GM12865 (cell line): ENCODE data around the gene PALLD.

Source experiments
- DNase-seq: peaks from one replicate; pipeline ENCODE4 v3.0.0; 2010; ENCODE audit warnings: low read depth
- H3K4me3 ChIP-seq: 2 replicates; pipeline ENCODE4 v1.5.1; 2011; ENCODE audit warnings: mild to moderate bottlenecking, low read depth, low read length, control low read depth
- TF ChIP-seq, protein P1 (sequence below): IDR thresholded peaks from 2 replicates; pipeline ENCODE4 v1.5.1; 2011; ENCODE audit warnings: low read length, control low read depth, low read depth, inconsistent platforms; ENCODE audit not compliant: insufficient read depth; ENCODE audit errors: missing control alignments

The PALLD gene

GRCh38 chr4:168656055-168656660 lies 159.3 kb downstream of the PALLD start:
- TF ChIP-seq, protein P1, sequence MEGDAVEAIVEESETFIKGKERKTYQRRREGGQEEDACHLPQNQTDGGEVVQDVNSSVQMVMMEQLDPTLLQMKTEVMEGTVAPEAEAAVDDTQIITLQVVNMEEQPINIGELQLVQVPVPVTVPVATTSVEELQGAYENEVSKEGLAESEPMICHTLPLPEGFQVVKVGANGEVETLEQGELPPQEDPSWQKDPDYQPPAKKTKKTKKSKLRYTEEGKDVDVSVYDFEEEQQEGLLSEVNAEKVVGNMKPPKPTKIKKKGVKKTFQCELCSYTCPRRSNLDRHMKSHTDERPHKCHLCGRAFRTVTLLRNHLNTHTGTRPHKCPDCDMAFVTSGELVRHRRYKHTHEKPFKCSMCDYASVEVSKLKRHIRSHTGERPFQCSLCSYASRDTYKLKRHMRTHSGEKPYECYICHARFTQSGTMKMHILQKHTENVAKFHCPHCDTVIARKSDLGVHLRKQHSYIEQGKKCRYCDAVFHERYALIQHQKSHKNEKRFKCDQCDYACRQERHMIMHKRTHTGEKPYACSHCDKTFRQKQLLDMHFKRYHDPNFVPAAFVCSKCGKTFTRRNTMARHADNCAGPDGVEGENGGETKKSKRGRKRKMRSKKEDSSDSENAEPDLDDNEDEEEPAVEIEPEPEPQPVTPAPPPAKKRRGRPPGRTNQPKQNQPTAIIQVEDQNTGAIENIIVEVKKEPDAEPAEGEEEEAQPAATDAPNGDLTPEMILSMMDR, result no peak
- no peak for DNase-seq
- no peak overlapping the region for H3K4me3 ChIP-seq

GRCh38 chr4:168656946-168657473 lies 160.2 kb downstream of the PALLD start:
- DNase-seq, result no peak
- H3K4me3 ChIP-seq, result no peak overlapping the region
- TF ChIP-seq, protein P1, result no peak

DNA sequence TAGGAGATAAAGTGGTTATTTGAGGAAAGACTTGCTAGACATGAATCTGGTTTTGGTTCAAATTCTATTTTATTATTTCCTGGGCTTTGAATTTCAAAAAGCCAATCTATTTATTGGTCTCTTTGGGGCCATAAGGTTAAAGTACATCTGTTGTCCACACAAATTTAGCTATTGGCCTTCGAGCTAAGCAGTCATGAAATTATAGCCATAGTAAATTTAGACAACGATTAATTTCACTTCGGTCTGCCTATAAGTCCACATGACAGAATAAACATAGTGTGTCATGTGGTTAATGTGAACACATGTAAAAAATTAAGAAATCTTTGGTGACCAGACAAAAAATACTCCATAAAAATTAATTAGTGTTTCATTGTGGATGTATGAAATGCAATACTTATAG lies 161.9 kb downstream of the PALLD start:
- no peak overlapping the region for H3K4me3 ChIP-seq
- no peak for DNase-seq
- TF ChIP-seq, protein P1, result no peak

GRCh38 chr4:168659741-168660465 lies 163.1 kb downstream of the PALLD start:
- no peak overlapping the region for H3K4me3 ChIP-seq
- TF ChIP-seq, protein P1, result no peak
- DNase-seq, result no peak

DNA sequence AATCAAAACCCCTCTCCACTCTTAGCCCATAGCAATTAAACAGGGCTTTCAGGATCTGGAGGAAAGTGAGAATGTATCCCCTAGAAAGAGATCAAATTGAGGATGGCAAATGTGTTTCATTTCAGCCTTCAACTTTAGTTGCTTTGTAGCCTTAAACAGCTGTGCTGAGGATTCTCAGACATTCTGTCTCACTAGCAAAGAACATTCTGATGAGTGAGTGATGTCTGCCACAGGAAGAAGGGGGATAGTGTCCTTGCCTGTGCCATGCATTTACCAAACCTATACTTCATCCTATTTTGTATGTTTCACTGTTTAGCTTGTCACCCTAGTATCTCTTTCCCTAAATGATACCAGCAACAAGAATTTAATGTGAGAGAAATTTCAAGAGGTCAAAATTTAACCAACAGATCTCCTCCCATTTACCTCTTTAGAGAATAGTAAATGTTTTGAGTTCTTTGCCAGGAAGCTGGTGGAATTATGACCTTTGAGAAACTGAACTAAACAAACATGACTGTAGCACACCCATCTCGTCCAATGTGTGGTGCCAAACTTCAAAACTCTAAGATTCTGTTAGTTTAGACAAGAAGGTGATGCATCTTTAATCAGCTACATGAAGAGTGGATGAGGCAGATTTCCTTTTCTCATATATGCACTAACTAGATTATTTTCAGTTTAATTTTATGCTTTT lies 165.6 kb downstream of the PALLD start:
- no peak overlapping the region for H3K4me3 ChIP-seq
- TF ChIP-seq, protein P1, result no peak
- no peak for DNase-seq

DNA sequence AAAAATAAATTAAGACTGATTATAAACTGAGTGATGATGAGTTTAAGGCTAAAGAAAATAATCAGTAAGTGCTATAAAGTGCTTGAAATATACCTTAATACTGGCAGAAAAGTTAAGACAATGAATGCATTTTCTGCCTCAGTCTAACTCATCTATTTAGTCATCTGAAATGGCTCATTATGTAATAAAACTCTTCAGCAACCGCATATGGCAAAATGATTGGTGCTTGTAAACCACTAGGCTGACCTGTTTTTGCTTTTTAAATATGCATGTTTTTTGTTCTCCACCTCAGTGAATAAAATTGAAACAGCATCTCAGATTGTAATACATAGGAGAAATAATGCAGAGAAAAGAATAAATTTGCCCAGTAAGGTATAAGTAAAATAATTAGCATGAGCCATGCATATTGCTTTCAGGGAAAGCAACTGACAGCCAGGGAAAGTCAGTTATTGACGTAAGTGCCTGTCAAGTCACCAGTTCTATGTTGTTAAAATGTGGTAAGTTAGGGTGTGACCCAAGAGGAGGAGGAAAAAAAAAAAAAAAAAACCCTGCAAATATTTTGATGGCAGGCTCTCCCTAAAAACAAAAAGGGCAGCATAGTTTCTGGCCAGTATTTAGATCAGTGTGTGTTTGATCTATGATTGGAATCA lies 167.5 kb downstream of the PALLD start:
- no peak overlapping the region for H3K4me3 ChIP-seq
- TF ChIP-seq, protein P1, result no peak
- no peak for DNase-seq
